Activated naive CD4-positive, alpha-beta T cell treated with anti-CD3 and anti-CD28 coated beads for 36 hours (primary cell): ENCODE measurements around the gene HOMER1. TPM values are rescaled to one million over a fixed set of nuclear protein-coding genes. Genes with fewer than 3 reads are reported as not detected.
"Not testable (repeated sequence)": the region's sequence is repeated elsewhere in the genome, so short reads cannot be mapped to it uniquely, and the experiment has no call there.

ENCODE experiments used
- CTCF ChIA-PET: fragments of 350-600 bp; sonication (Branson Sonifier 250); formaldehyde crosslinking; loops from one replicate; lab custom pipeline; 2021; ENCODE audit warnings: antibody characterized with exemption; lab: Charles Lee
- DNase-seq: peaks from one replicate; pipeline ENCODE4 v3.0.0-alpha.2; 2020
- H3K27ac Mint-ChIP-seq: one replicate; pipeline ENCODE4 v1.8.0; 2021; ENCODE audit warnings: mild to moderate bottlenecking, mixed read lengths
- H3K27me3 Mint-ChIP-seq: one replicate; pipeline ENCODE4 v1.8.0; 2021; ENCODE audit warnings: low read depth, mixed read lengths
- H3K36me3 Mint-ChIP-seq: one replicate; pipeline ENCODE4 v1.8.0; 2021; ENCODE audit warnings: low read depth, mixed read lengths
- H3K4me1 Mint-ChIP-seq: one replicate; pipeline ENCODE4 v1.8.0; 2021; ENCODE audit warnings: low read depth, mixed read lengths
- H3K4me3 Mint-ChIP-seq: one replicate; pipeline ENCODE4 v1.8.0; 2021; ENCODE audit warnings: mild to moderate bottlenecking, moderate library complexity, mixed read lengths
- H3K9me3 Mint-ChIP-seq: one replicate; pipeline ENCODE4 v1.8.0; 2021; ENCODE audit warnings: mixed read lengths
- intact Hi-C: fragments of 100-400 bp; cut with micrococcal nuclease; formaldehyde crosslinking; loops from one replicate; pipeline ENCODE4 v1.15.1; 2023
- total RNA-seq, 2 experiments: library from RNA; stranded (reverse); gene quantifications; one replicate each; pipeline ENCODE4 v1.2.3, GENCODE V29; 2021

HOMER1 gene
- total RNA-seq, 2 experiments from 2014 or later, result 3.9 to 5.3 TPM

GRCh38 chr5:79396265-79396664 lies 117.7 kb downstream of the HOMER1 start:
- no peaks in the 10 kb centered on the region for H3K9me3 Mint-ChIP-seq
- H3K36me3 Mint-ChIP-seq, result peaks cover 2% of the 10 kb centered on the region
- intact Hi-C loops, result no loop called here
- H3K4me3 Mint-ChIP-seq, result no peak overlapping the region
- DNase-seq, result no peak
- H3K27me3 Mint-ChIP-seq, result no peaks in the 10 kb centered on the region
- H3K27ac Mint-ChIP-seq, result no peak overlapping the region
- no peaks in the 10 kb centered on the region for H3K4me1 Mint-ChIP-seq
- CTCF ChIA-PET, result interaction anchor here (0.6 to 0.7 kb wide), 2 partner anchors 37 to 57 kb away, joined by 3 read pairs; no protein-coding TSS in a partner anchor

GRCh38 chr5:79395296-79395695 lies 118.6 kb downstream of the HOMER1 start:
- no peak for DNase-seq

GRCh38 chr5:79392776-79393175 lies 121.2 kb downstream of the HOMER1 start:
- H3K27ac Mint-ChIP-seq, result no peak overlapping the region
- peaks cover 4% of the 10 kb centered on the region for H3K36me3 Mint-ChIP-seq
- H3K9me3 Mint-ChIP-seq, result no peaks in the 10 kb centered on the region
- intact Hi-C loops, result no loop called here
- H3K4me3 Mint-ChIP-seq, result no peak overlapping the region
- CTCF ChIA-PET, result interaction anchor here (0.7 kb wide), 1 partner anchor 271 kb away, joined by 3 read pairs; no protein-coding TSS in a partner anchor
- H3K27me3 Mint-ChIP-seq, result no peaks in the 10 kb centered on the region
- DNase-seq, result no peak
- H3K4me1 Mint-ChIP-seq, result no peaks in the 10 kb centered on the region

More at GRCh38 chr5:79395296-79395695, 118.6 kb downstream of the HOMER1 start:
- Mint-ChIP-seq H3K36me3 (peaks cover 2% of the 10 kb centered on the region), H3K9me3 (no peaks in the 10 kb centered on the region), H3K4me1 (no peaks in the 10 kb centered on the region), H3K27ac (no peak overlapping the region), H3K4me3 (no peak overlapping the region), H3K27me3 (no peaks in the 10 kb centered on the region)
- CTCF ChIA-PET, result no interaction called here
- intact Hi-C loops, result no loop called here

GRCh38 chr5:79386679-79387078 lies 127.3 kb downstream of the HOMER1 start:
- Mint-ChIP-seq H3K27me3 (no peaks in the 10 kb centered on the region), H3K27ac (no peak overlapping the region), H3K9me3 (peaks cover 19% of the 10 kb centered on the region), H3K36me3 (peaks cover 26% of the 10 kb centered on the region), H3K4me1 (no peaks in the 10 kb centered on the region), H3K4me3 (no peak overlapping the region)
- no peak for DNase-seq
- CTCF ChIA-PET, result no interaction called here
- intact Hi-C loops, result no loop called here

GRCh38 chr5:79385126-79385525 lies 128.8 kb downstream of the HOMER1 start:
- H3K27me3 Mint-ChIP-seq, H3K27ac Mint-ChIP-seq, CTCF ChIA-PET, H3K4me1 Mint-ChIP-seq, DNase-seq, H3K4me3 Mint-ChIP-seq, intact Hi-C loops: not testable (repeated sequence)
- Mint-ChIP-seq H3K36me3 (peaks cover 31% of the 10 kb centered on the region), H3K9me3 (peaks cover 26% of the 10 kb centered on the region)

- CTCF ChIA-PET, result no interaction called here
- H3K9me3 Mint-ChIP-seq, result peaks cover 25% of the 10 kb centered on the region
- no peak overlapping the region for H3K27ac Mint-ChIP-seq
- peaks cover 22% of the 10 kb centered on the region for H3K36me3 Mint-ChIP-seq
- no peaks in the 10 kb centered on the region for H3K4me1 Mint-ChIP-seq
- no peak overlapping the region for H3K4me3 Mint-ChIP-seq
- no peaks in the 10 kb centered on the region for H3K27me3 Mint-ChIP-seq
- no peak for DNase-seq
- intact Hi-C loops, result no loop called here
Observed at GRCh38 chr5:79378510-79379186, 135.3 kb downstream of the HOMER1 start.

GRCh38 chr5:79357398-79357797 lies 156.5 kb downstream of the HOMER1 start:
- CTCF ChIA-PET, result no interaction called here
- Mint-ChIP-seq H3K9me3 (peaks cover 2% of the 10 kb centered on the region), H3K27ac (no peak overlapping the region), H3K4me1 (no peaks in the 10 kb centered on the region), H3K36me3 (no peaks in the 10 kb centered on the region), H3K27me3 (peaks cover 3% of the 10 kb centered on the region), H3K4me3 (no peak overlapping the region)
- no peak for DNase-seq
- intact Hi-C loops, result no loop called here

GRCh38 chr5:79349881-79350280 lies 164.1 kb downstream of the HOMER1 start:
- DNase-seq, result no peak
- Mint-ChIP-seq H3K27ac (no peak overlapping the region), H3K4me3 (no peak overlapping the region), H3K27me3 (no peaks in the 10 kb centered on the region), H3K9me3 (peaks cover 2% of the 10 kb centered on the region), H3K36me3 (no peaks in the 10 kb centered on the region), H3K4me1 (no peaks in the 10 kb centered on the region)
- intact Hi-C loops, result no loop called here
- CTCF ChIA-PET, result no interaction called here

- Mint-ChIP-seq H3K9me3 (peaks cover 2% of the 10 kb centered on the region), H3K4me3 (no peak overlapping the region), H3K27ac (no peak overlapping the region), H3K27me3 (no peaks in the 10 kb centered on the region), H3K36me3 (no peaks in the 10 kb centered on the region), H3K4me1 (no peaks in the 10 kb centered on the region)
- CTCF ChIA-PET, result no interaction called here
- intact Hi-C loops, result no loop called here
- no peak for DNase-seq
Observed at GRCh38 chr5:79349047-79349446, 164.9 kb downstream of the HOMER1 start.

- Mint-ChIP-seq H3K36me3 (no peaks in the 10 kb centered on the region), H3K27ac (no peak overlapping the region), H3K4me3 (no peak overlapping the region), H3K27me3 (no peaks in the 10 kb centered on the region), H3K4me1 (no peaks in the 10 kb centered on the region), H3K9me3 (no peaks in the 10 kb centered on the region)
- intact Hi-C loops, result no loop called here
- CTCF ChIA-PET, result no interaction called here
- no peak for DNase-seq
Observed at GRCh38 chr5:79346420-79346824, 167.5 kb downstream of the HOMER1 start.

GRCh38 chr5:79333852-79334557 lies 179.9 kb downstream of the HOMER1 start:
- CTCF ChIA-PET, result interaction anchor here (0.5 kb wide), 1 partner anchor 1310 kb away, joined by 4 read pairs; no protein-coding TSS in a partner anchor
- peaks cover 2% of the 10 kb centered on the region for H3K9me3 Mint-ChIP-seq
- H3K27me3 Mint-ChIP-seq, result peaks cover 12% of the 10 kb centered on the region
- no peak overlapping the region for H3K27ac Mint-ChIP-seq
- no peak overlapping the region for H3K4me3 Mint-ChIP-seq
- intact Hi-C loops, result no loop called here
- H3K36me3 Mint-ChIP-seq, result no peaks in the 10 kb centered on the region
- DNase-seq, result no peak
- no peaks in the 10 kb centered on the region for H3K4me1 Mint-ChIP-seq

- Mint-ChIP-seq H3K36me3 (no peaks in the 10 kb centered on the region), H3K9me3 (no peaks in the 10 kb centered on the region), H3K4me1 (no peaks in the 10 kb centered on the region), H3K27ac (no peak overlapping the region), H3K27me3 (peaks cover 3% of the 10 kb centered on the region), H3K4me3 (no peak overlapping the region)
- DNase-seq, result no peak
- CTCF ChIA-PET, result no interaction called here
- intact Hi-C loops, result no loop called here
Observed at GRCh38 chr5:79330071-79330470, 183.9 kb downstream of the HOMER1 start.

- CTCF ChIA-PET, result no interaction called here
- Mint-ChIP-seq H3K9me3 (no peaks in the 10 kb centered on the region), H3K4me1 (no peaks in the 10 kb centered on the region), H3K4me3 (no peak overlapping the region), H3K27me3 (peaks cover 3% of the 10 kb centered on the region), H3K27ac (no peak overlapping the region), H3K36me3 (no peaks in the 10 kb centered on the region)
- intact Hi-C loops, result no loop called here
- no peak for DNase-seq
Observed at GRCh38 chr5:79329453-79329852, 184.5 kb downstream of the HOMER1 start.
